GM12875 (cell line): ENCODE results near the gene NAA25.

Source experiments
- H3K4me3 ChIP-seq: one replicate; pipeline ENCODE4 v1.5.1; 2011; ENCODE audit warnings: low read depth, low read length, control low read depth
- CTCF ChIP-seq: IDR thresholded peaks from 2 replicates; pipeline ENCODE4 v1.5.1; 2011; ENCODE audit warnings: low read depth, mild to moderate bottlenecking, control low read depth, inconsistent platforms, low read length, moderate library complexity, borderline replicate concordance; ENCODE audit not compliant: insufficient read depth

Gene NAA25

GRCh38 chr12:112023759-112024396 is 84.7 kb downstream of the NAA25 start:
- H3K4me3 ChIP-seq: no peak overlapping the region
- TF ChIP-seq CTCF: no peak

GRCh38 chr12:112022241-112023016 is 86.2 kb downstream of the NAA25 start:
- no peak overlapping the region for H3K4me3 ChIP-seq
- no peak for TF ChIP-seq CTCF

GRCh38 chr12:112020947-112021457 is 87.6 kb downstream of the NAA25 start:
- TF ChIP-seq CTCF: no peak
- no peak overlapping the region for H3K4me3 ChIP-seq

- TF ChIP-seq CTCF: no peak
- no peak overlapping the region for H3K4me3 ChIP-seq
These were observed 89.9 kb downstream of the NAA25 start for GRCh38 chr12:112018571-112019237.

- H3K4me3 ChIP-seq: no peak overlapping the region
- no peak for TF ChIP-seq CTCF
These were observed 91.5 kb downstream of the NAA25 start for GRCh38 chr12:112017041-112017440.

GRCh38 chr12:112015938-112016337 is 92.6 kb downstream of the NAA25 start:
- TF ChIP-seq CTCF: no peak
- no peak overlapping the region for H3K4me3 ChIP-seq
